HG03064 (cell line): ENCODE data around the gene GPC2.

Experiments used
- ATAC-seq: cut with Tn5 transposase; IDR thresholded peaks from one replicate; pipeline ENCODE4 v1.9.1; 2021; ENCODE audit warnings: low read depth; ENCODE audit not compliant: unreplicated experiment

The GPC2 gene

DNA sequence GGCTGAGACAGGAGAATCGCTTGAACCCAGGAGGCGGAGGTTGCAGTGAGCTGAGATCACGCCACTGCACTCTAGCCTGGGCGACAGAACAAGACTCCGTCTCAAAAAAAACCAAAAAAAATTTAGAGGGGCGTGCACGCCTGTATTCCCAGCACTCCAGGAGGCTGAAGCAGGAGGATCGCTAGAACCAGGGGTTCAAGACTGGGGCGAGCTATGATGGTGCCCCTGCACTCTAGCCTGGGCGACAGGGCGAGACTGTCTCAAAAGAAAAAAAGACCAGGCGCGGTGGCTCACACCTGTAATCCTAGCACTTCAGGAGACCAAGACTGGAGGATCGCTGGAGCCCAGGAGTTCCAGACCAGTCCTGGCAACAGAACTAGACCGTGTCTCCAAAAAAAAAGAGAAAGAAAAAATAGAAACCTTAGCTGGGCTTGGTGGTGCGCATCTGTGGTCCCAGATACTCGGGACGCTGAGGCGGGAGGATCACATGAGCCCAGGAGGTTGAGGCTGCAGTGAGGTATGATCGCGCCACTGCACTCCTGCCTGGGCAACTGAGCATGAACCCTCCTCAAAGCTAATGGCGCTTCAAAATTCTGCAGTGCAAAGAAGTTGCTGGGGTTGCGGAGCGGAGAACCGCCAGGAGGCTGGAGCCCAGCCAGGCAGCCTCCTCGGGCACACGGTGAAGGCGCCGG lies 50.8 kb downstream of the GPC2 start:
- ATAC-seq: peak; percentile 53

DNA sequence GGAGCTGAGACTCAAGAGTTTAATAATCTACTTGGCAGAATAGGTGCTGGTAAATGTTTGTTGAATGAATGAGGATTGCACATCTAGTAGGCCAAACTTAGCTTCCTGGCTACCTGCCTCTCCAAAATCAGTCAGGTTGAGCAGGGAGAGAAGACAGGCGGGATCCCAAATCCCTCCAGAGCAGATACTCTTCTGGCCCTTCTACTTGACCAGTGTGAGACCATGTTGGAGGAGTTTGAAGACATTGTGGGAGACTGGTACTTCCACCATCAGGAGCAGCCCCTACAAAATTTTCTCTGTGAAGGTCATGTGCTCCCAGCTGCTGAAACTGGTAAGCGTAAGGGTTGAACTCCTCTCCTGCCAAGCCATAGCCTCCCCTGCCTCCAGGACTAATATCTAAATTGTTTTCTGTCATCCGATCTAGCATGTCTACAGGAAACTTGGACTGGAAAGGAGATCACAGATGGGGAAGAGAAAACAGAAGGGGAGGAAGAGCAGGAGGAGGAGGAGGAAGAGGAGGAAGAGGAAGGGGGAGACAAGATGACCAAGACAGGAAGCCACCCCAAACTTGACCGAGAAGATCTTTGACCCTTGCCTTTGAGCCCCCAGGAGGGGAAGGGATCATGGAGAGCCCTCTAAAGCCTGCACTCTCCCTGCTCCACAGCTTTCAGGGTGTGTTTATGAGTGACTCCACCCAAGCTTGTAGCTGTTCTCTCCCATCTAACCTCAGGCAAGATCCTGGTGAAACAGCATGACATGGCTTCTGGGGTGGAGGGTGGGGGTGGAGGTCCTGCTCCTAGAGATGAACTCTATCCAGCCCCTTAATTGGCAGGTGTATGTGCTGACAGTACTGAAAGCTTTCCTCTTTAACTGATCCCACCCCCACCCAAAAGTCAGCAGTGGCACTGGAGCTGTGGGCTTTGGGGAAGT lies 52.6 kb downstream of the GPC2 start:
- no peak for ATAC-seq

GRCh38 chr7:100122568-100122967 lies 54.6 kb downstream of the GPC2 start:
- no peak for ATAC-seq

DNA sequence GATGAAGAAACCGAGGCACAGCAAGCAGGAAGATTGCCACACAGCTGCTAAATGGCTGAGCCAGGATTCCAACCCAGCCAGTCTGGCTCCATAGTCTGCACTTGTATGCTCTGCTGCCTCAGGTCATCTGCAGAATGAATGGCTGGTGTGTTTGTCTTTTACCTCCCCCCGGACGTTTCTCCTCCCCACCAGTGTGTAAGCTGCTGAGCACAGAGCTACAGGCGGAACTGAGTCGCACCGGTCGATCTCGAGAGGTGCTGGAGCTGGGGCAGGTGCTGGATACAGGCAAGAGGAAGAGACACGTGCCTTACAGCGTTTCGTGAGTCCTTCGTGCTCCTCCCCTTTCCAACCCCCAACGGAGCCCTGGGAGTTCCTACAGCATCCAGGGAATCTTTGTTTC lies 55.1 kb downstream of the GPC2 start:
- no peak for ATAC-seq

DNA sequence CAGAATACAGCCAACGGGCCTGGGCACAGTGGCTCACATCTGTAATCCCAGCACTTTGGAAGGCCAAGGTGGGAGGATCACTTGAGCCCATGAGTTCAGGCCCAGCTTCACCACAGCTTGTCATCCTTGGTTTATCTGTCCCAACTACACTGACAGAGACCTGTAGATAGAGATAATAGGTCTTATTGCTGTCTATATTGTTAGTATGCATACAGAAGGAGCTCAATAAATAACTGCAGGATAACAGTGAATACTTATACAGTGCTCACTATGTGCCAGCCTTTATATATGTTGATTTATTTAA lies 56.5 kb downstream of the GPC2 start:
- no peak for ATAC-seq

GRCh38 chr7:100119970-100120732 lies 57.0 kb downstream of the GPC2 start:
- peak; percentile 33 for ATAC-seq
